ENCODE results near the gene MBD3L5.

Gene MBD3L5

DNA sequence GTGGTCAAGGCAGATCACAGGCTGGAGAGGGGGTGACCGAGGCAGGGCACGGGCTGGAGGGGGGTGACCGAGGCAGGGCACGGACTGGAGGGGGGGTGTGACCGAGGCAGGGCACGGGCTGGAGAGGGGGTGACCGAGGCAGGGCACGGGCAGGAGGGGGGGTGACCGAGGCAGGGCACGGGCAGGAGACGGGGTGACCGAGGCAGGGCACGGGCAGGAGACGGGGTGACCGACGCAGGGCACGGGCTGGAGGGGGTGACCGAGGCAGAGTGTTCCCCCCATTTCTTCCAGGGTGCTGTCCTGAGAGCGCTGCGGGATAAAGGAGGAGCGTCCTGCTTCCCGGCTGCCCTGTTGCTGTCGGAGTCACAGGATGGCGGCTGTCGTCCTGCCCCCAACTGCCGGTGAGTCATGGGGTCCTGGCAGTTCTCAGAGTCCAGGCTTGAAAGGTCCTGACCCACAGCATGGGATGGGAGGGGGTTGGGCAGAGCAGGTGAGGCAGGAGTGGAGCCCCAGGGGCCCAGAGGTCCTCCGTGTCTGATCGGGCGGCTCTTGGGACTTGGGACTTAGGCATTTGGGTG lies 44.4 kb downstream of the MBD3L5 start:
- H3K36me3 ChIP-seq (ENCODE audit: insufficient read depth, low read length), result peaks cover 66% of the 10 kb centered on the region
- no peaks in the 10 kb centered on the region for H3F3A ChIP-seq (ENCODE audit: low read depth)
- H3K4me3 ChIP-seq (ENCODE audit: low read length, poor library complexity, severe bottlenecking), result no peak overlapping the region
- TF ChIP-seq EZH2phosphoT487 (IDR thresholded peaks at IDR 0.05; ENCODE audit: borderline replicate concordance), result no peak
- TF ChIP-seq, protein P1, sequence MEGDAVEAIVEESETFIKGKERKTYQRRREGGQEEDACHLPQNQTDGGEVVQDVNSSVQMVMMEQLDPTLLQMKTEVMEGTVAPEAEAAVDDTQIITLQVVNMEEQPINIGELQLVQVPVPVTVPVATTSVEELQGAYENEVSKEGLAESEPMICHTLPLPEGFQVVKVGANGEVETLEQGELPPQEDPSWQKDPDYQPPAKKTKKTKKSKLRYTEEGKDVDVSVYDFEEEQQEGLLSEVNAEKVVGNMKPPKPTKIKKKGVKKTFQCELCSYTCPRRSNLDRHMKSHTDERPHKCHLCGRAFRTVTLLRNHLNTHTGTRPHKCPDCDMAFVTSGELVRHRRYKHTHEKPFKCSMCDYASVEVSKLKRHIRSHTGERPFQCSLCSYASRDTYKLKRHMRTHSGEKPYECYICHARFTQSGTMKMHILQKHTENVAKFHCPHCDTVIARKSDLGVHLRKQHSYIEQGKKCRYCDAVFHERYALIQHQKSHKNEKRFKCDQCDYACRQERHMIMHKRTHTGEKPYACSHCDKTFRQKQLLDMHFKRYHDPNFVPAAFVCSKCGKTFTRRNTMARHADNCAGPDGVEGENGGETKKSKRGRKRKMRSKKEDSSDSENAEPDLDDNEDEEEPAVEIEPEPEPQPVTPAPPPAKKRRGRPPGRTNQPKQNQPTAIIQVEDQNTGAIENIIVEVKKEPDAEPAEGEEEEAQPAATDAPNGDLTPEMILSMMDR (conservative IDR thresholded peaks at IDR 0.05; ENCODE audit: low read length), result no peak
- H3K9me2 ChIP-seq (replicated peaks; ENCODE audit: low read depth, low read length), result no peaks in the 10 kb centered on the region
- H3K27me3 ChIP-seq (ENCODE audit: insufficient read depth, low read length, poor library complexity, severe bottlenecking), result no peaks in the 10 kb centered on the region
- H2AFZ ChIP-seq (ENCODE audit: low read length), result no peak overlapping the region
- H3K9me3 ChIP-seq (ENCODE audit: insufficient read depth, low read depth, low read length), result peaks cover 22% of the 10 kb centered on the region
- no peak overlapping the region for H3K9ac ChIP-seq (ENCODE audit: low read depth, low read length, poor library complexity, severe bottlenecking)
- H3K4me1 ChIP-seq (ENCODE audit: insufficient read depth, low read length, poor library complexity, severe bottlenecking), result peaks cover 10% of the 10 kb centered on the region
- no peak overlapping the region for H3K4me2 ChIP-seq (ENCODE audit: low read depth, low read length, poor library complexity, severe bottlenecking)
- H3K79me2 ChIP-seq (ENCODE audit: insufficient read depth, low read length), result peaks cover 22% of the 10 kb centered on the region
- H4K20me1 ChIP-seq (ENCODE audit: insufficient read depth, low read length, poor library complexity, severe bottlenecking), result peaks cover 16% of the 10 kb centered on the region

DNA sequence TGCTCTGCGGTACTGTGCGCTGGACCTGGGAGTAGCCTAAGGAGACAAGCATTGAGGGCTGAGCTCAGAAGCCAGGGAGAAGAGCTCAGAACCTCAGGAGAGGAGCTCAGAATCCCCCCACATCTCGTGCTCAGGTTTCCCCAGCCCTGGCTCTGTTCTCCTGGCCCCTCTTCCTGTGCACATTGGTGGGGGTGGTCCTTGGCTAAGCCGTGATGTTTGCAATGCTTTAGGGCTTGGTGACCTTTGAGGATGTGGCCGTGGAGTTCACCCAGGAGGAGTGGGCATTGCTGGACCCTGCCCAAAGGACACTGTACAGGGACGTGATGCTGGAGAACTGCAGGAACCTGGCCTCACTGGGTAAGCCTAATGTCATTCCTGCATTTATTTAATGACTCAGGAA lies 45.8 kb downstream of the MBD3L5 start:
- no peaks in the 10 kb centered on the region for H3F3A ChIP-seq (ENCODE audit: low read depth)
- H3K4me1 ChIP-seq (ENCODE audit: insufficient read depth, low read length, poor library complexity, severe bottlenecking), result no peaks in the 10 kb centered on the region

DNA sequence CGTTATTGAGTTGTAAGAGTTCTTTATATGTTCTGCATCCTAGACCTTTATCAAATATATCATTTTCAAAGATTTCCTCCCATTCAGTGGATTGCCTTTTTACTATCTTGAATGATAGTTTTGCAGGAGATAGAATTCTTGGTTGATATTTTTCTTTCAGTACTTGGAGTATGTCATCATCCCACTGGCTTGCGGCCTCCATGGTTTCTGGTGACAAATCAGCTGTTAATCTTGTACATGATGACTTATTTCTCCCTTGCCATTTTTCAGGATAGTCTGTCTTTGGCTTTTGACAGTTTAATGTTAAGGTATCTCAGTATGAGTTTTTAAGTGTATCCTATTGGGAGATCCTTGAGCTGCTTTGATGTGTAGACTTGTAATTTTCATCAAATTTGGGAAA lies 47.6 kb downstream of the MBD3L5 start:
- no peak for TF ChIP-seq EZH2phosphoT487 (IDR thresholded peaks at IDR 0.05; ENCODE audit: borderline replicate concordance)
- TF ChIP-seq, protein P1 (conservative IDR thresholded peaks at IDR 0.05; ENCODE audit: low read length), result no peak
- Histone ChIP-seq H2AFZ (ENCODE audit: low read length) (no peak overlapping the region), H3K27me3 (ENCODE audit: insufficient read depth, low read length, poor library complexity, severe bottlenecking) (peaks cover 16% of the 10 kb centered on the region), H4K20me1 (ENCODE audit: insufficient read depth, low read length, poor library complexity, severe bottlenecking) (no peaks in the 10 kb centered on the region), H3K9me2 (replicated peaks; ENCODE audit: low read depth, low read length) (no peaks in the 10 kb centered on the region), H3K4me2 (ENCODE audit: low read depth, low read length, poor library complexity, severe bottlenecking) (no peak overlapping the region), H3K4me3 (ENCODE audit: low read length, poor library complexity, severe bottlenecking) (no peak overlapping the region), H3K36me3 (ENCODE audit: insufficient read depth, low read length) (peaks cover 88% of the 10 kb centered on the region), H3K4me1 (ENCODE audit: insufficient read depth, low read length, poor library complexity, severe bottlenecking) (no peaks in the 10 kb centered on the region), H3F3A (ENCODE audit: low read depth) (no peaks in the 10 kb centered on the region; the same call in 1 of the 2 replicates), H3K9me3 (ENCODE audit: insufficient read depth, low read depth, low read length) (peaks cover 53% of the 10 kb centered on the region), H3K79me2 (ENCODE audit: insufficient read depth, low read length) (0 out of 2 replicates have a peak, but pooled peaks cover 6% of the 10 kb centered on the region), H3K9ac (ENCODE audit: low read depth, low read length, poor library complexity, severe bottlenecking) (no peak overlapping the region)

More for the DNA sequence above, 45.8 kb downstream of the MBD3L5 start:
- Histone ChIP-seq H2AFZ (ENCODE audit: low read length) (no peak overlapping the region), H3K9me3 (ENCODE audit: insufficient read depth, low read depth, low read length) (peaks cover 34% of the 10 kb centered on the region), H3K9me2 (replicated peaks; ENCODE audit: low read depth, low read length) (no peaks in the 10 kb centered on the region), H3K79me2 (ENCODE audit: insufficient read depth, low read length) (peaks cover 9% of the 10 kb centered on the region), H4K20me1 (ENCODE audit: insufficient read depth, low read length, poor library complexity, severe bottlenecking) (peaks cover 3% of the 10 kb centered on the region), H3K4me3 (ENCODE audit: low read length, poor library complexity, severe bottlenecking) (no peak overlapping the region), H3K36me3 (ENCODE audit: insufficient read depth, low read length) (peaks cover 77% of the 10 kb centered on the region), H3K9ac (ENCODE audit: low read depth, low read length, poor library complexity, severe bottlenecking) (no peak overlapping the region), H3K27me3 (ENCODE audit: insufficient read depth, low read length, poor library complexity, severe bottlenecking) (peaks cover 2% of the 10 kb centered on the region), H3K4me2 (ENCODE audit: low read depth, low read length, poor library complexity, severe bottlenecking) (no peak overlapping the region)
- no peak for TF ChIP-seq EZH2phosphoT487 (IDR thresholded peaks at IDR 0.05; ENCODE audit: borderline replicate concordance)
- TF ChIP-seq, protein P1 (conservative IDR thresholded peaks at IDR 0.05; ENCODE audit: low read length), result no peak
